Colon (tissue), 2 donors: ENCODE results near the gene SPINK5.

Experiments used
- FAIRE-seq: peaks from 2 replicates; lab custom pipeline; 2012; peaks lifted over from hg19 to GRCh38; lab: Jason Lieb, UNC
- donor health status: control.
- donor health status: control.

The SPINK5 gene

DNA sequence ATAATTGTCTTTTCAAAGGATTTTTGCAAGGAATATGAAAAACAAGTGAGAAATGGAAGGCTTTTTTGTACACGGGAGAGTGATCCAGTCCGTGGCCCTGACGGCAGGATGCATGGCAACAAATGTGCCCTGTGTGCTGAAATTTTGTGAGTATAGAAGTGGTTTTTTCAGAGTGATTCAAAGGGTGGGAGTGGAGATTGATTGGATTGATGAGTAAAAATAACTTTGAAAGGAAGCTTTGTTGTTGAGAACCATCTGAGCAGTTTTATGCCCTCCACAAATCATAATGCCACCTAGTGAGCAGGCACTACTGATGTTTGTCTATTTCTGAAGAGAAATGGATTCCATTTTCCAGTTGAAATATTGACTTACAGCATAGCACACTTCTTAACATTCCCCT, 30.6 kb downstream of the SPINK5 start:
- no peak for FAIRE-seq

DNA sequence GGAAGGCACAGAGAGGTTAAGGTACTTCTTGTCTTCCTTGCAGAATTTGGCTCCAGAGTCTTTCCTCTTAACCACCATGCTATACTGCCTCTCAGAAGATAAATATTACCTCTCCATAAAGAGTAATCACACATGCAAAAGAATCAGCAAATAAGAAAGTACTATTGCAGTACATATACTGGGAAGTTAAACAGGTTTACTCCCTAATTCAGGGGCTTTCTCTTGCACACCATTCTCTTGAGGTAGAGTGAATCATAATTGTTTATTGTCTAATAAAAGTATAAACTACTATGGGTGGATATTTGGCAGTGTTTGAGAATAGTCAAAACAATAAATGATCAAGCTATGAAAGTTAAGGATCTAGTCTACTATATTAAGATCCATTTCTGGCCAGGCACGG, 40.4 kb downstream of the SPINK5 start:
- no peak for FAIRE-seq

DNA sequence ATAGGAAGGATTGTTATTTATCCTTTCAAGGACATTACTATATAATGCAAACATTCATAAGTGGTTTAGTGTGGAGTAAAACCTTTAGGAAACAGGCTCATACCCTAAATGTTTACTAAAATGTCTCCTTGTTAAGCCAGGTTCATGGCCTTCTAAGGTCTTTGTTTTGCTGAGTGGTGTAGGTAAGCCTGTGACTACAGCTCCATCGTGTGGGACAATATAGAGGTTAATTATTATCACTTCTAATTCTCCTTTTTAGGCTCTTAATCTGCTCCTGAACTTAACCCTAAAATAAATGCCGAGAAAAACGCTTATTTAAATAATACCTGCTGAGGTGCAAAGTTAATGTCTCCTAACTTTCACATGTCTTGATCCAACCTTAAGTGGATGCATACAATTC, 43.8 kb downstream of the SPINK5 start:
- FAIRE-seq = no peak

DNA sequence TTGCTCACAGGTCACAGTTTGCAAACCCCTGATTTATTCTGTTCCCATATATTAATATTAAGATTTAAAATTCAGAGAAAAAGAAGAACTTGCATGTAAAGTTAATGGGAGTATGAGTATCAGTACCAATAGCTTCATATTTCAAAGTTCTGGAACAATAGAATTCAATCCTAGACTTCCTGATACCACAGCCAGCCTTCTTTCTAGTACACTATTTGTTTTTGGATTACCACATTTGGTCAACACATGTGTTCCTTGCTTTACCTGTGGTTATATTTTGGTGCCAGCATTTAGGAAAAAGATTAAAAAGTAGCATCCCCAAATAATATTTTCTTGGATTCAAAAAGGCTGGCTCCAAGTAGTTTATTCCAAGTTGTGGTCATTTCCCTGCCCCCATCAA, 49.5 kb downstream of the SPINK5 start:
- no peak for FAIRE-seq

DNA sequence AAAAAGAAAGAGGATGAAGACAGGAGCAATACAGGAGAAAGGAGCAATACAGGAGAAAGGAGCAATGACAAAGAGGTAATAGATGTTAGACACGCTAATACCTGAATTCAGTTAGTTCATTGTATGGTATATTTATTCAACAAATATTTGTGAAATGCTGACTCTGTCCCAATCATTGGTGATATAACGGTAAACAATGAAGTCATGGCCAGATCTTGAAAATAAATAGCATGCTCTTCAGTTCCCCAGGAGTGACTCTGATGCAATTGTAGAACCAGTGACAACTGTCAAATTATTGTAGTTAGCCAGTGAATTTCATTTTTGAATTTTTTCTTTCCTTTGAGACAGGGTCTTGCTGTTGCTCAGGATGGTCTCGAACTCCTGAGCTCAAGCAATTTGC, 56.5 kb downstream of the SPINK5 start:
- no peak for FAIRE-seq

DNA sequence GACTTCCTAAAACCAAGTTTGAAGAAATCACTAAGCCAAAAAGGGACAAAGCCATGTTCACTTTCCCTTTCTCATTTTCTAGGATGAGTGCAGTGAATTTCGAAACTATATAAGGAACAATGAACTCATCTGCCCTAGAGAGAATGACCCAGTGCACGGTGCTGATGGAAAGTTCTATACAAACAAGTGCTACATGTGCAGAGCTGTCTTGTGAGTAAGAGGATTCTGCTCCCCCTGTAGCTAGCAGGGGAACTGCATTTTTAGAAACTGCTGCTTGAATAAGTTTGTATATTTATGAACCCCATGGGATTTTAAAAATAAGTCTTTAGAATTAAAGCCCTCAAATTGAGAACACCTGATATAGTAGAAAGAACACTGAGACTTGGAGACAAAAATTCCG, 61.9 kb downstream of the SPINK5 start:
- no peak for FAIRE-seq

DNA sequence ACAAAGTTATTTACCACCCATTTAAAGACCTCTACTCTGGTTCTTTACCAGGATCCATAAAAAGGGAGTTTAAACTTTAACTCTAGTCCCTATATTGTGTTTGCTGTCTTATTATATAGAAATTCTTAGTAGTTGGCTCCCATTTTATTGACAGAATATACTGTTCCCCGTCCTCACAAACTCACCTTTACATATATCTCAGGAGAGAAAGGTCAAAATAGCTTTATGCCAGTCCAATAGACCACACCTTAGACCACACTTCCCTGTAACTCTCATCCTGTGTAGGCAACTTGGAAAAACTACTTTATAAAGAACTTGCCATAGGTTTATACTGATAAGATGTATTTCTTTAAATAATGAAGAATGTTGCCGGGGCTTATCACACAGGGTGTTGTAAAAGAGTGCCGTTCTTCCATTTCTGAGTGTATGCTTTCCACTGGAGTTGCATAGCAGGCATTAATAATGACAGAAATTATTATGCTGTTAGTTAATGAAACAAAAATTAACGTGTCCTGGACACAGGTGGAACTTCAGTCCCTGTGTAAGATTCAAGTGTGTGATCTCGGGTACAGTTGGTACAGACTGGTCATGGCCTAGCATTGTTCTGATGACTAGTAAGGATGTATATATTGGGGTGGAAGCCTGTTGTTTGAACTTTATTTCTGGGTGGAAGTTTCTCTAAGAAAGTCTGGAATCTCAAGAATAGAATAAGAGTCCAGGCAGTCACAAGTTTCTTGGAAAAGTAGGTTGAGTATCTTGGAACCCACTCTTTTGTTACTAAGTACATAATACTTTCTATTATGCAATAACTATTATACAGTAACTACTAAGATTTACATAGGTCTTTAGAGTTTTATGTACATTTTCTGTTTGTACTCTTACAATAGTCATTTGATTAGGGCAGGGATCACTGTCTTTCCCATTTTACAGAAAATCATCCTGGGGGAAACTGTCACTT, 71.6 kb downstream of the SPINK5 start:
- no peak for FAIRE-seq

DNA sequence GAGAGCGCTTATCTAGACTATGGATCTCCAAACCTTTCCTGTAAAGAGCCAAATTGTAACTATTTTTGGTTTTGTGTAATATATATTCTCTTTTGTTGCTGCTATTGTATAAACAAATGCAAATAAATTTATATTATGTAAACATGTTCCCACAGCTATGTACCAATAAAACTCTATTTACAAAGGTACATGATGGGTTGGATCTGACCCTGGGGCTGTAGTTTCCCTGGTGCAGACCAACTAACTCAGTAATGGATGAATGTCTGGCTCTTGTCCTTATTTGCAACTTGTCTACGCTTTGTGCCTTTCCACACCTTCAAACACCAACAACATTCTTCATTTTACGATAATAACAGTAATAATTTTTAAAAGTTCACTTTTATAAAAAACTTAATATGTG, 77.1 kb downstream of the SPINK5 start:
- no peak for FAIRE-seq

DNA sequence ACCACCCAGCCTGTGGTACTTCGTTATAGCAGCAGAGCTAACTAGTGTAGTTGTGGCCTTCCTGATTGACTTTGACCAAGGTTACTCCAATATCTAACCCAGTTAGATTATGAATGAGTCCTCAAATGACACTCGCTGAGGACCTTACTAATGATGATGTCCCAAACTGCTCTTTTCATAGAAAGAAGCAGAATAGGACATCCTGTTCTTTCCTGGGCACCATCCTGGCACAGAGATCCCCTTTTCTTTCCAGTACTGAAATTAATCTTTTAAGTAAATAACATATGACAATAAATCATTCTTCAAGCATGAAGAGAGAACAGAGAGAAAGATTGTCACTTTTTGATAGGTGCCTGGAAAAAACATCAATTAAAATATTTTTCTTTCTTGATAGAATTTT, 77.9 kb downstream of the SPINK5 start:
- no peak for FAIRE-seq

DNA sequence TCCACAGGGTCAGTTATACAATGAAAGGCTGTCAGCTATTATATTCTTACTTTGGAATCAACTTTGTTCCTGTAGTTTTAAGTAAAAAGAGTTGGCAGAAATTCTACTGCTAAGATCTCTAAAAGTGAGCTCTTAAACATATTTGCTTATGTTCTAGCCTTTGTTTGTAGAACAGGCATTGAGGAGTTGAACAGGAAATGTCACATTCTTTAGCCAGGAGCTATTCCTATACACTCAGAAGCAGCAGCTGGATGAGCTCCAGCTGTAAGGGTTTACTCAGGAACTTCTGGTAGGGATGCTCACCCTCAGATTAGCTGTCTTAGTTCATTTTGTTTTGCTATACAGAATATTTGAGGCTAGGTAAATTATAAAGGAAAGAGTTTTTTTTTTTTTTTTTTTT, 82.1 kb downstream of the SPINK5 start:
- no peak for FAIRE-seq

DNA sequence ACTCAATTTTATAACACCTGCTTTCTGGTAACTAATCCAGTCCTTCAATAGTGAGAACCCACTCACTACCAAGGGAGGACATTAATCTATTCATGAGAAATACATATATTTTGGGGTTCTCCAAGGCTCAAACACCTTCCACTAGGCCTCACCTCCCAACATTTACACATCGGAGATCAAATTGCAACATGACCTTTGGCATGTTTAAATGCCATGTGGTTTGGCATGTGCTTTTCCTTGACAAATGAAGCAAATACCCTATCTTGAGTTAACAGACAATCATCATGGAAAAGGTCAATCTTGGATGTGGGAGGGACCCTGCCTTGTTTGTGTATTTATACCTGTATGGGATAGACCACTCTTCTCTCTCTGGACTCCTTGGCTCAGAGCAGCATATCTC, 82.7 kb downstream of the SPINK5 start:
- FAIRE-seq = no peak

DNA sequence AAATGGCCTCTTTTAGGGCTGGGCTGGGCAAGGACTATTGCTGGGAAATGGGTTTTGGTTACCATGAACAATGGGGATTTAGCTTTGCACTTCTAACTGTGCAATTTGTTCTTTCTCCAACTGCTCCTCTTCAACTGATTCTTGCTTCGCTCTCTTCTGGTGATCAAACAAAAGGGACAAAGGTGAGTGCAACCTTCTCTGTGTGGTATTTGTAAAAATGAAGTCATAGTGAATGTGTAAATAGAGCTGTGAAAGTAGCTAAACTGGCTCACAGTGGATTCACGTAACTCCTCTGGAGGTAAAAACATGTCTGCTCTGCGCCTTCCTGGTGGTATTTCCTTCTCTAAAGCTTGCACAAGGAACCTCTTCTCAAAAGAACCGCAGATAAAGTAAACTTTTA, 83.6 kb downstream of the SPINK5 start:
- no peak for FAIRE-seq

DNA sequence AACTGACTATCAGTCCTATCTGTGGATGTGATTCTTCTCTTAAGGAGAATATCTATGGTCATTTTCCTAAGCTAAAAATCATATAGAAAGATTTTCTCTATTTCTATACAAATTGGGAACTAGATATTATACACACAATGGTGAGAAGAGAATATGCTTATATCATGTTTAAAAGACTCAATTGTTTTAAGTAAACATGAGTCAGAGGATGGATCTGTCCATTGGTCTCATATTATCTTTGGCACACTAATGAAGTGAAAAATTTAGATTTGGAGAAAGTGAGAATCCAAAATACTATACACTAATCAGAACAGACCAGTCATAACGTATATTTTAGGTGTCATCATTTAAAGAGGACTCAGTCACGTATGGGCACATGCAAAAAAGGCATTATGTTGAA, 88.1 kb downstream of the SPINK5 start:
- FAIRE-seq = no peak

DNA sequence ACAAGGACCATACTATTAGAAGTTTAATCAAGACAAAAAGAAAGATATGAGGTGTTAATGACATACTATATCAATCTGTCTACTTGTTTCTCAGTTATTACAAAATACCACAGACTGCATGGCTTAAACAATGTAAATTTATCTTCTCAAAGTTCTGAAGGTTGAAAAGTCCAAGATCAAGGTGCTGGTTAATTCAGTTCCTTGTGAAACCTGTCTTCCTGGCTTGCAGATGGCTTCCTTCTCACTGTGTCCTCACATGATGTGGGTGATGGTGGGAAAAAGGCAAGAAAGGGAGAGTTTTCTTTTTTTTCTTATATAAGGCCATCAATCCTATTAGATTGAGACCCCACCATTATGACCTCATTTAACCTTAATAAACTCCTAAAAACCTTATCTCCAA, 89.0 kb downstream of the SPINK5 start:
- no peak for FAIRE-seq

DNA sequence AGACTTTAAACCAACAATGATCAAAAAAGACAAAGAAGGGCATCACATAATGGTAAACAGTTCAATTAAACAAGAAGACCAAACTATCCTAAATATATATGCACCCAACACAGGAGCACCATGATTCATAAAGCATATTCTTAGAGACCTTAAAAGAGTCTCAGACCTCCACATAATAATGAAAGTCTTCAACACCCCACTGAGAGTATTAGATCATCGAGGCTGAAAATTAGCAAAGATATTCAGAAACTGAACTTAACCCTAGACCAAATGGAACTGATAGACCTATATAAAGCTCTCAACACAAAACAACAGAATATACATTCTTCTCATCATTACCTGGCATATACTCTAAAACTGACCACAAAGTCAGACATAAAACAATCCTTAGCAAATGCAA, 92.8 kb downstream of the SPINK5 start:
- no peak for FAIRE-seq

DNA sequence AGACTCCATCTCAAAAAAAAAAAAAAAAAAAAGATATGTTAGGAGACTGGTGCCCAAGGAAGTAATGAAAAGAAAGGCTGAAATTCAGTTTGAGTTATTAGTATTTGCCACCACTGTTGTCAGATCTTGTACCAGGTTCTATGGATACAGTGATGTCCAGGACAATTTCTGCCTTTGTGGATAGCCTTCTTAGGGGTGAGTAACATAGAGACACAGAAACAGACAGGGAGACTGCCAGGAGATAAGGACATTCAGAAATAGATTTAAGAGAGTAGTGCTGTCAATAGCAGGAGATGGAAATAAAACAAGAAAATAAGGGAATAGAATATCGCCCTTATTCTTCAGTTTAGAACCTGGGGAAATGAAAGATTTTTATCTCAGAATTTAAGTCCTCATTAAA, 98.3 kb downstream of the SPINK5 start:
- no peak for FAIRE-seq

DNA sequence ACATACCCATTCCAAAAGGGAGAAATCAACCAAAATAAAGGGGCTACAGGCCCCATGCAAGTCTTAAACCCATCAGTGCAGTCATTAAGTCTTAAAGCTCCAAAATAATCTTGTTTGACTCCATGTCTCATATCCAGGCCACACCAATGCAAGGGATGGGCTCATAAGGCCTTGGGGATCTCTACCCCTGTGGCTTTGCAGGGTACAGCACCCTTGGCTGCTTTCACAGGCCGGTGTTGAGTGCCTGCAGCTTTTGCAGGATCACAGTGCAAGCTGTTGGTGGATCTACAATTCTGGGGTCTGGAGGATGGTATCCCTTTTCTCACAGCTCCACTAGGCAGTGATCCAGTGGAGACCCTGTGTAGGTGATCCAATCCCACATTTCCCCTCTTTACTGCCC, 99.6 kb downstream of the SPINK5 start:
- no peak for FAIRE-seq

DNA sequence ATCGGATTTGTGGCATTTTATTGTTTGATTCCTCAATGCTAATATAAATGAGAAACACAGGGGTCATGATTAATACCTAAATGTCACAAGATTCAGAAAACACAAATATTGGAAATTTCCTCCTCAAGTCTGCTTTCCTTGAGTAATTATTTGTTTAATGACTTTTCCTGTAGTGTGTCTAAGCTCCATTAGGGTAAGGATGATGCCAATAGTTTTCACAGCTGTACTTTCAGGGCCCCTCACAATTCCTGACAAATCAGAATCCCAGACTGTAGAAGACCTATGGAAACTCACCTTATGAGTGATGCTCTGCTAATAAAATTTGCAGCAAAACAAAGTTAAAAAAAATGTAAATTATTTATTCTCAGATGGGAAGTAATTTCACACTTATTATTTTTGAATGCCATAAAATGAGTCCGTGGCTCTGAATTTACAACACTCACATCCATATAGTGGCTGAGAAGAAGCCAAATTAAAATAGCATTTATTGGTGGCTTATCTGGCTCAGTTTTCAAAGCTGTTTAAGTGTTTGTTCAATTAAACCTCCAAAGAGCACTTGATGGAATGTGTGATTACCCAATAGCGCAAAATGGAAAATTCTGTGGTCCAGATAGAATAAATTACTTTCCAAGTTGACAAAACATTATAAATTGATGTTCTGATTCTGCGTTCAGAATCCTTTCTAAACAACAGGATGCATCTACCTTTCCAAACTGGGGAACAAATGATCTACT, 102.9 kb downstream of the SPINK5 start:
- FAIRE-seq = no peak

DNA sequence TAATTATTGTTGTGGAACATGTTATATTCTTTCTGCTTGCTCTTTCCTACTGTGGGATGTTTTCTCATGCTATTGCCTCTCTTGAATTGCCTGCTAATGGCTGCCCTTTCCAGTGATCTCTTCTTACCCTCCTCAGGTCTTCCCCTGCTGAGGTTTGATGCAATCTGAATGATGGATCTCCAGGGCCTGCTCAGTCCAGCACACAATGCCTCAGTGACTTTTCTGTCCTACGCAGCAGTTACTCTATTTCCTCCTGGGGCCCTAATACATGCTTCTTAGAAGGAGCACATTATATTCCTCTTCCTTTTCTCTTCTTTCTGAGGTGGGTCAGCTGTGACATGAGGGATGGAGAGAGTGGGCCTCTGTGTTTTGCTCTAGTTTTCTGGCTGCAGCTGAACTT, 104.5 kb downstream of the SPINK5 start, which contains the start of gene SPINK14:
Gene SPINK14 (plus strand): TSS at position 301 of the 400 bp plus-strand sequence. CDS start 1,187 bp downstream, outside the sequence.
- FAIRE-seq = no peak

DNA sequence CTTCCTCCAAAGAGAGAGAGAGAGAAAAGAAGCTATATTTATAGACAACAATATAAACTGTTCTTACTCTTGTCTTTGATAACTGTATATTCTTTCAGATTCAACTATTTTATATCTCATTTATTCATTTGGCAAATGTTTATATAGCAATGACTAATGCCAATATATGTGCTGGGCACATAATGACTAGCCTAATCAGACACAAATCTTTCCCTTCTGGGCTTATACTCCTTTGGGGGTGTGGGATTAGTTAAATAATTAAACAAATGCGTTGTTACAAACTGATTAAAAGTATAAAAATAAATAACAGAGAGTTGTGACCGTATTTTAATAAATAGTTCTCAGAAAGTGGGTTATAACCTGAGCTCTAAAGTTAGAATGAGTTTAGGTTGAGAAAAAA, 108.6 kb downstream of the SPINK5 start:
- no peak for FAIRE-seq

DNA sequence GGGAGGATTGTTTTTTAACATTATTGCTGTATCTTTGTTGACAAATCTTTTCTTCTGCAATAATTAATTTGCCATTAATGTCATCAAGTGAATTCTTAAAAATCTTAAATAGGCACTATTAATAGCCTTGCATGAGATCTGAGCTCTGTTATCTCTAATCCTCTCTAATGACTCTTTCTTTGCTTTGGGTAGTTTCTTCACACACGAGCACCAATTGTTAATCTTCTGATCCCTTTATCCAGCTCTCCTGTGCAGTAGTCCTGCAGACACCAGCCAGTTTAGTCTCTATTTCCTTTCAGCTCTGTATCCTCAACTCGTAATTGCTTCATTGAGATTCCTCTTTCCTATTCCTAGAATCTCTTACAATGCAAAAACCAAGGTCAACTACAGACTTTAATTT, 112.7 kb downstream of the SPINK5 start:
- FAIRE-seq = no peak

DNA sequence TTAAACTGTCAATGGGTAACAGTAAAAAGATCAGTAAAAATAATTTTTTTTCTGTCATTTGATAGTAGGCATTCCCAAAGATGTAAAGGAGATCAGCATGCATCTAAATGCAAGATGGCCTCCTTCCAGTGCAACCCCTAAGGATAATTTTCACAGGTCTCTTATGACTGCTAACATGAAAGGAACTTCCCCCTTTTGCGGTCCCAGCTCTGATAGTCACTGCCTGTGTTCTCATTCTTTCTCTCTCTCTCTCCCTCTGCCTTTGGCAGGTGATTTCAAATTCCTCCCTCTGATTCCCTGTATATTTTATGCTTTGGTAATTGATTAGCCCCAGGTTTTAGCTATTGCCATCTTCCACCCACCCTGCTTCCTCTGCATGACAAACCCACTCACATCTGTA, 113.4 kb downstream of the SPINK5 start:
- FAIRE-seq = no peak

DNA sequence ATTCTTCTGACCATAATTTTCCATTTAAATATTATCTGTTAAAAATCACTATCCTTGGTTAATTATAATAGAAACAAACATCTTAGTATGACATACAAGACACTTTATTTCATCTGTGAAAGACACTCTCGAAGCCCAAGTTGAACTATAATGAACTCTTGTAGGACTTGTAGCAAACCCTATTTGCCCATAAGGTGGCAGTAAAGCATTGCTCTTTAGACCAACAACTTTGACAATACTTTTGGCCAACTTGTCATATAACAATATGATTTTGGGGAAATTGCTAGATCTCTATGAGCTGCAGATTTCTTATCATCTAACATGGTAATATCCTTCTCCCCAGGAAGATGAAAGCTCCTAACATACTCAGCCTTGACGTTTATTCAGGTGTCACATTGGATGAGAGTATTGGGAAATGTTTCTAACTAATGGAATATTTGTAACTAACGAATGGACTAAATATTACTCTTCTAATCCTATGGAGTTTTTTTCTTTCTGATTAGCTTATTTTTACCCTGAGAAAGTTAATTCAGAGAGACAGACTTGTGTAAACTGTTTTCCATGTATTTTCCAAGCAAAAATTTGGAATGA, 115.5 kb downstream of the SPINK5 start:
- peak; percentile 14 for FAIRE-seq
